Choroid plexus epithelial cell (primary cell): Measurements from ENCODE around the gene GNAQ.

Experiments used
- DNase-seq: peaks from one replicate; pipeline ENCODE4 v3.0.0-alpha.2; 2010; ENCODE audit warnings: low read depth
- H3K4me3 ChIP-seq: 2 replicates; pipeline ENCODE4 v1.5.1; 2011; ENCODE audit warnings: low read depth, mild to moderate bottlenecking, control low read depth, low read length, moderate library complexity
- TF ChIP-seq, protein P1 (sequence below): conservative IDR thresholded peaks from 2 replicates; pipeline ENCODE4 v1.5.1; 2011; ENCODE audit warnings: low read depth, mild to moderate bottlenecking, control low read depth, inconsistent platforms, low read length, moderate library complexity

The GNAQ gene

DNA sequence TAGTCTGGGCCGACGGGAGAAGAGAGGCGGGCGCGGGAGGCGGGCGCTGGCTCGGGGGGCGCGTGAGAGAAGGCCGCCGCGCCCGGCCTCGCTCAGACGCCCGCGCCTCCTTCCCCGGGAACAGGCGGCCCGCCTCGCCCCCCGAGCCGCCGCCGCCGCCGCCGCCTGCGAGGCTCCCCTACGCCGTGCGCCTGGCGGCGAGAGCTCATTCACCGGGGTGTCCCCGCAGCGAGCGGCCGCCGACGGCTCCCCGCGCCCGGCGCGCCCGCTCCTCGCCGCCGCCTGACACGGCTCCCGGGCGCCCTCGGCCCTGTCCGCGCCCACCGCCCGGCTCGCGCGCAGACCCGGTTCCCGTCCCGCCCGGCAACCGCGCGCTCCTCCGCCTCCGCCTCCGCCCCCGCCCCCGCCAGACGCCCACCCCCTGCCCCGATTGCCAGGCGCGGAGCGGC lies at the start of gene GNAQ:
Gene GNAQ (minus strand): TSS at position 368 of the 449 bp plus-strand sequence. CDS start 576 bp downstream, outside the sequence.
- DNase-seq, result no peak
- H3K4me3 ChIP-seq, result peak within 1 kb of the TSS; percentile 85
- TF ChIP-seq, protein P1, sequence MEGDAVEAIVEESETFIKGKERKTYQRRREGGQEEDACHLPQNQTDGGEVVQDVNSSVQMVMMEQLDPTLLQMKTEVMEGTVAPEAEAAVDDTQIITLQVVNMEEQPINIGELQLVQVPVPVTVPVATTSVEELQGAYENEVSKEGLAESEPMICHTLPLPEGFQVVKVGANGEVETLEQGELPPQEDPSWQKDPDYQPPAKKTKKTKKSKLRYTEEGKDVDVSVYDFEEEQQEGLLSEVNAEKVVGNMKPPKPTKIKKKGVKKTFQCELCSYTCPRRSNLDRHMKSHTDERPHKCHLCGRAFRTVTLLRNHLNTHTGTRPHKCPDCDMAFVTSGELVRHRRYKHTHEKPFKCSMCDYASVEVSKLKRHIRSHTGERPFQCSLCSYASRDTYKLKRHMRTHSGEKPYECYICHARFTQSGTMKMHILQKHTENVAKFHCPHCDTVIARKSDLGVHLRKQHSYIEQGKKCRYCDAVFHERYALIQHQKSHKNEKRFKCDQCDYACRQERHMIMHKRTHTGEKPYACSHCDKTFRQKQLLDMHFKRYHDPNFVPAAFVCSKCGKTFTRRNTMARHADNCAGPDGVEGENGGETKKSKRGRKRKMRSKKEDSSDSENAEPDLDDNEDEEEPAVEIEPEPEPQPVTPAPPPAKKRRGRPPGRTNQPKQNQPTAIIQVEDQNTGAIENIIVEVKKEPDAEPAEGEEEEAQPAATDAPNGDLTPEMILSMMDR, result no peak

DNA sequence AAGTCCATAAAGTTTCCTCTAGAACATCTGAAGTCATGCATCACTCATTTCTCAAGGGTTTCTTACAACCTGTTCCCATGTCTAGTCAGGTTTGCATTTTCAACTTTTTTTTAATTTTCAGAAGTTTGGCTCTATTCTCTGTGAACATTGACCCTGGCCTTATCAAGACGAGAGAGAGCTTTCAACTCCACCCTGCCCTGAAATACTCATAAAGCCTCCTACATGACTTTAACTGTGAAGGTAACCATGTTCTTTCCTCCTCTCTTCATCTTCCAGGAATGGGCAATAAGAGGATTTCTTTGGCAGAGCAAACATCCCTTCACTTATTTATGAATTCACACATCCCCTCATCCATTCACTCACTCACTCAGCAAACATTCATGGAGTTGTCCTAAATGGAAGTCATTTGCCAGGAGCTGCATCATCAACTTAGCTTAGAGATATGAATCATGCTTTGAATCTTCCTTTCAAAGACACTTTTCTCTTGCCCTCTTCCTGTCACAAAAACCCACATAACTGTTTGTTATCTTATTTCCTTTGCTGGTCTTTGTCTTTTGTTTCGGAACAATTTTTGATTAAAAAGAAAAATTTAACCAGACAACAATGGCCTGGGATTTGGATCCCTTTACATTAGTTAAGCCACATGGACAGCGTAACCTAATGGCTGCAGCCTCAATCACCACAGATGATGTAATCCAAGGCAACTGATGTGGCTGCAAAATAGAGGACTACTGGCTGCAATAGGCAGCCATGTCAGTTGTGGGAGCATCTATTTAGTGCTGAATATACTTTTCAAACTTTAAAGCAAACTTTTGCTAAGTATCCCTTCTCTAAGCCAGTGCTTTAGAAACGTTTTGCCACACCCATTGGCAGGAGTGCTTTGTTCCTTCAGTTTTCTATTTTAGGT lies 43.0 kb upstream of the GNAQ start:
- TF ChIP-seq, protein P1, result no peak
- H3K4me3 ChIP-seq, result no peak overlapping the region
- DNase-seq, result no peak

DNA sequence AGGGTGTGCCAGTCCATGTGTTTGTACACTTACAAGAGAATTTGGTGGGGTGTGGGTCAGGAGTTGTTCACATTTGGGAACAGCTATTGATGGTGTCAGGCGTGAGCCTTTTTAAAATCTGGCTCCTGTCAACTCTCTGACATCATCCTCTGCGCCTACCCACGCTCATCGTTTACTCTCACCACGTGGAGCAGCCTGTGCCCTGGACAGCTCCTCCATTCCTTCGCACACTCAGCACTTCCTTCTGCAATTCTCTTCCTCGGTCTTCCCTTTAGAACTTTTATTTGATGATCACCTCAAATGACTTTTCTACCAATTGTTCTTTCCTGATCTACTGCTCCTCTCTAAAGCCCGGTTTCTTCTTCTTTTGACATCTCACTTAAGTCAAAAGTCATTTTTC lies 42.1 kb upstream of the GNAQ start:
- no peak overlapping the region for H3K4me3 ChIP-seq
- TF ChIP-seq, protein P1, result no peak
- no peak for DNase-seq

DNA sequence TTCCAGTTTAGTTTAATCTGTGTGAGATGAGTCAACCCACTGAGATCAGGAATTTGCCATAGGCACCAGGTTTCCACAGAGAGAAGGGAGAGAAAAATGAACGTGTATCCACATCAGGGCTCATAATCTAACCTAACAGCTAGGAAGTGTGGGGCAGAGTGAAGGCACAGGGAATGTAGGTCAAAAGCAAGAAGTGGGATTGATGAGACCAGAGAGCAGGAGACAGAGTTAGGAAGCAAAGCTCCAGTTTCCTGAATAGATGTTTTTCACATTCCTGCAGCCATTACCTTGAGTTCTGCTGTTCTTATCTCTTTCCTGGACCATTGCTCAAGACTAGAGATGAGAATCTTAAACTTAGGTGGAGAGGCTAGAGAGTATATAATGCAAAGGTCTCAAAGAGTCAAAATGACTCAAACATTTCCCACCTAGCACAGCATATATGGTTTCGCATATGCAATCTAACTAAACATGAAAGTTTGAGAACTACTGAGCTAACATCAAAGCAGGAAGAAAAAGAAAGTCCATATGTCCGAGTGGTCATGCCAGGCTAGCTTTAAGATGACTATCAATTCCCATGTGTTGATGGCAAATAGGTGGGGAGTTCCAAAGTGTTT lies 41.1 kb upstream of the GNAQ start:
- H3K4me3 ChIP-seq, result no peak overlapping the region
- TF ChIP-seq, protein P1, result no peak
- DNase-seq, result no peak

DNA sequence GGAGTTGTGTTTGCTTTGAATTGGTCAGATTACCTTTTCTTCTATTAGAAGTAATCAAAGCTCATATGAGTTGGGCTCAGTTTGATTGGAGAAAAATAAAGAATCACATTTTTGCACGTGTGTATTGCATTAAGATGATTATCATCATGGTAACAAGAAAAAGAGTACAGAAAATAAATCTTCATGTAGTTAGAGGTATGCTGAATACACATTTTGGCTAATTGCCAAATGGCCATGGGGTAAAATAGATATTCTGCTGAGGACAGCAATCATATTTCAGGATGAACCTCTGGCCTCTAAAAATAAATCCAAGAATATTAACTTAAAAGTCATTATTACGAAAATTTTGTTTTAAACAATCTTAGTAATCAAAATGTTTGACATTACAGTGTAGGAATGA lies 38.9 kb upstream of the GNAQ start:
- DNase-seq, result no peak
- TF ChIP-seq, protein P1, result no peak
- H3K4me3 ChIP-seq, result no peak overlapping the region

DNA sequence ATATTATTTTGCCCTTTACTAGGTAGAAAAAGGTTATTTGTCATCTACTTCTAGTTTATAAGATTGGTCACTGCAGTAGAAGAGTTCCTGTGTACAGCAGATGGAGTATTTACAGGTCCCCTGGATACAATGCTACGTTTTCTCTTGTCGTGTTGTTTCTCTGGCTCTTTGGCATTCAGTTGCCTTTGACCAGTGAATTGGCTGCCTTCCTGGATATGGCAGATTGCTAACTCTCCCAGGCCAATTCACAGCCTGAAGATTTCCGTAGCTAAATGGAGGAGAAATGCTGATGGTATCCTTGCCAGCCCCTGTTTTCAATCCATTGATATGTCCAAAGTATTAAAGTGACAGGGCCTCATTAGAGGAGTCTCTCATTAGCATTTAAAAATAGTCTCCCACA lies 32.5 kb upstream of the GNAQ start:
- no peak for DNase-seq
- H3K4me3 ChIP-seq, result no peak overlapping the region
- TF ChIP-seq, protein P1, result no peak
